ENCODE data around the gene CDKAL1.

DNA sequence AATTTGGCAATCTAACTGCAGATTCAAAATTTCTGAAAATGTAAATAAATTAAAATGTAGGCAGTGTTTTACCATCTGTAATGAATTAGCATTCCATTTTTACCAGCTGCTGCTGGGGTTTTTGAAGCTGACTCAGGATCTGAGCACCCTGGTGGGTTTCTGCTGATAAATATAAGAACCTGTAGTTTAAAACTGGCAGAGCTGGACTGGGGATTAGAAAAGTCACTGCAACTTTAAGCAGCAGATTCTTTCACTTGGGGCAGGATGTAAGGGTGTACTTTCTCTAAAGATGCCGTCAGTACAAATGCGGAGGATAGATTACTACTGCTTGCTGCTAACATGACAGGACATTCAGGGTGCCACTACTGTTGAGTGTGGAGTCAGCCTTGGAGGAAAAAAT is 341.8 kb downstream of the CDKAL1 start:
- TF ChIP-seq, protein P1, sequence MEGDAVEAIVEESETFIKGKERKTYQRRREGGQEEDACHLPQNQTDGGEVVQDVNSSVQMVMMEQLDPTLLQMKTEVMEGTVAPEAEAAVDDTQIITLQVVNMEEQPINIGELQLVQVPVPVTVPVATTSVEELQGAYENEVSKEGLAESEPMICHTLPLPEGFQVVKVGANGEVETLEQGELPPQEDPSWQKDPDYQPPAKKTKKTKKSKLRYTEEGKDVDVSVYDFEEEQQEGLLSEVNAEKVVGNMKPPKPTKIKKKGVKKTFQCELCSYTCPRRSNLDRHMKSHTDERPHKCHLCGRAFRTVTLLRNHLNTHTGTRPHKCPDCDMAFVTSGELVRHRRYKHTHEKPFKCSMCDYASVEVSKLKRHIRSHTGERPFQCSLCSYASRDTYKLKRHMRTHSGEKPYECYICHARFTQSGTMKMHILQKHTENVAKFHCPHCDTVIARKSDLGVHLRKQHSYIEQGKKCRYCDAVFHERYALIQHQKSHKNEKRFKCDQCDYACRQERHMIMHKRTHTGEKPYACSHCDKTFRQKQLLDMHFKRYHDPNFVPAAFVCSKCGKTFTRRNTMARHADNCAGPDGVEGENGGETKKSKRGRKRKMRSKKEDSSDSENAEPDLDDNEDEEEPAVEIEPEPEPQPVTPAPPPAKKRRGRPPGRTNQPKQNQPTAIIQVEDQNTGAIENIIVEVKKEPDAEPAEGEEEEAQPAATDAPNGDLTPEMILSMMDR (IDR thresholded peaks at IDR 0.05; ENCODE audit: insufficient read depth, low read length), result no peak
- TF ChIP-seq POLR2AphosphoS5 (IDR thresholded peaks at IDR 0.05; ENCODE audit: low read depth) (no peak), GABPA (IDR thresholded peaks at IDR 0.05; ENCODE audit: low read depth) (no peak)
